Esophagus squamous epithelium (tissue), 4 donors: Measurements from ENCODE around the gene DNAJB8.

Source experiments
- POLR2A ChIP-seq, 4 donors: fragments of 450-650 bp; IDR thresholded peaks; one replicate each; pipeline ENCODE4 v1.6.1; 2017; ENCODE audit warnings: antibody characterized with exemption in 4 of 4, mild to moderate bottlenecking in 4 of 4, moderate library complexity in 3 of 4
- TF ChIP-seq, protein P1 (sequence below), 6 experiments: fragments of 450-650 bp in 4 of 6; fragments of 200-600 bp in 2 of 6; sonication (generic) in 2 of 6; IDR thresholded peaks; one replicate each; pipeline ENCODE4 v1.5.1; 2016 to 2019; ENCODE audit warnings: antibody characterized with exemption in 6 of 6, mild to moderate bottlenecking in 4 of 6, moderate library complexity in 4 of 6

DNA sequence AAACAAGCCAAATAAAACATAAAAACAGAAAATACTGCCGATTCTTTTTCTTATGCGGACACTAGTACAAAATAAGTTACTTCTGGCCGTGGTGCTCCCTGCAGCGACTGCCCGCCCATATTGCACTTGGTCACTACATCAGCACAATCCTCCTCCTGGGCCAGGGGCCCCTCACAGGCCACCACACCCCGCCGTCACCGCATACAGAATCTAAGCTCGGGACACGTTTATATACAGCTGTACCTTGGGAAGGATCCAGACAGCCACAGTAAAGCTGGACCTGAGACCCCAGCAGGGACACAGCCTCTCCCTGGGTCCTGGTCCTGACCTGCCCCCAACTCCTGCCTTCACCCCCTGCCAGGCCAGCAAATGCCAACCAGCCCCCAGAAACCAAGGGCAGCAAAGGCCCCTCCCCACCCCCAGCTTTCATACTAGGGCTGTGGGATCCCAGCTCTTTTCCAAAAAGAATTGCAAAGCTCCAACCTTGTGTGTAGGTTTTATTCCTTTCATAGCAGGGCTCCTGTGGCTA is 12.9 kb upstream of the DNAJB8 start:
- TF ChIP-seq, protein P1, sequence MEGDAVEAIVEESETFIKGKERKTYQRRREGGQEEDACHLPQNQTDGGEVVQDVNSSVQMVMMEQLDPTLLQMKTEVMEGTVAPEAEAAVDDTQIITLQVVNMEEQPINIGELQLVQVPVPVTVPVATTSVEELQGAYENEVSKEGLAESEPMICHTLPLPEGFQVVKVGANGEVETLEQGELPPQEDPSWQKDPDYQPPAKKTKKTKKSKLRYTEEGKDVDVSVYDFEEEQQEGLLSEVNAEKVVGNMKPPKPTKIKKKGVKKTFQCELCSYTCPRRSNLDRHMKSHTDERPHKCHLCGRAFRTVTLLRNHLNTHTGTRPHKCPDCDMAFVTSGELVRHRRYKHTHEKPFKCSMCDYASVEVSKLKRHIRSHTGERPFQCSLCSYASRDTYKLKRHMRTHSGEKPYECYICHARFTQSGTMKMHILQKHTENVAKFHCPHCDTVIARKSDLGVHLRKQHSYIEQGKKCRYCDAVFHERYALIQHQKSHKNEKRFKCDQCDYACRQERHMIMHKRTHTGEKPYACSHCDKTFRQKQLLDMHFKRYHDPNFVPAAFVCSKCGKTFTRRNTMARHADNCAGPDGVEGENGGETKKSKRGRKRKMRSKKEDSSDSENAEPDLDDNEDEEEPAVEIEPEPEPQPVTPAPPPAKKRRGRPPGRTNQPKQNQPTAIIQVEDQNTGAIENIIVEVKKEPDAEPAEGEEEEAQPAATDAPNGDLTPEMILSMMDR (IDR thresholded peaks at IDR 0.05) = no peak
- no peak for TF ChIP-seq POLR2A (IDR thresholded peaks at IDR 0.05)
